IPS DF 4.7 (cell line): Measurements from ENCODE around the gene KIAA1958.
"Not testable (repeated sequence)": the region's sequence is repeated elsewhere in the genome, so short reads cannot be mapped to it uniquely, and the experiment has no call there.

ENCODE experiments used
- DNase-seq: peaks from one replicate; pipeline ENCODE4 v3.0.0-alpha.2; 2013; ENCODE audit warnings: low spot score; ENCODE audit errors: extremely low read depth

Gene KIAA1958

DNA sequence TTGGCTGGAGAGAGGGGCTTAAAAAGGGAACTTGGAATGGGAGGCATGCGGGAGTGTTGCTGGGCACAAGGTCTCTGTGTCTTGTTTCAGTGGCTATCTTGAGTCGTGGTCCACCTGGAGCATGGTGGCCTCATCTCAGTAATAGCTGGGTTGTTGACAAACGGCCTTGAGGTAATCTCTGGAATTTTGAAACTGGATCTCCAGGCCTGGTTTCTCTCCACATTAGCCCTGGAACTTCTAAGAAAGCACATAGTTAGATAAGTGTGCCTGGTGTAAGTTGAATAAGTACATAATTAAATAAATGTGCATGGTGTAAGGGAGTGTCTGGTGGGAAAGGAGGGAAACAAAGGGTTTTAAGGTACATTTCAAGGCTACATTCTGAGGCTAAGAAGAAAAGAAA lies 169.0 kb downstream of the KIAA1958 start:
- DNase-seq: no peak

- no peak for DNase-seq
Observed at GRCh38 chr9:112659906-112660305, 173.3 kb downstream of the KIAA1958 start.

DNA sequence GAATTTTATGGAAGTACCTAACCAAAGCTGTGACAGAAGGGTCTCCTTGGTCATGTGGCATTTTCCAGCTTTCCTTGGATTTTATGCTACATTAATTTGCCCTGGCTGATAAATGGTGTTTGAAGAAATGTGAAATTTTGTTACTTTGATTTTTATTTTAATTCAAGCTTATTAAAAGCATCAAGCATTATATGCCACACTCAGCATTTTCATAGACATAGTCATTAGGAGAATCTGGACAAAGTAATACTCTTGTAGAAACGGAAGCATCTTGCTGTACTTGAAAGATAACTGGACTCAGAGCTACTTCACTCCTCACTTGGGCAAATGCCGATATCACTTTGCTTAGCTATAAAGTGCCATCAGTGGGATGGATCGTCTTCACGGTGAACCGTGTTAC lies 177.1 kb downstream of the KIAA1958 start:
- no peak for DNase-seq

DNA sequence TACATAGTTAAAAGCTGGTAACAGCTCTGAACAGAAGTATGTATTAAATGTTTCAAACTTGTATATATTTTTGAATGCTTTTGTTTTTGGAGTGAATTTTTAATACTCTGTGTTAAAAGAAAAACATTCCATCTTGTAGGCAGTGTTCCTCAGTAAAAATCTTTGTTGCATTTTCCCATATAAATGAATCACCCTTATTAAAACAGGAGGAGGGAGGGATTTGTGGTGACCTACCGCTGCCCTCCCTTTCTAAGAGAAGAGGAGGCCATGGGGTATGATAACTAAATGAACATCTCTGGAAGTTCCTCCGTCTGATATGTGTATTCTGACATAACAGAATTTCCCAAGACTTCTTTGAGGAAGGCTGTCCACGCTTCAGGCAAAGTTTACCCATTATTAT lies 177.9 kb downstream of the KIAA1958 start:
- DNase-seq: no peak

GRCh38 chr9:112665347-112665746 lies 178.7 kb downstream of the KIAA1958 start:
- no peak for DNase-seq

DNA sequence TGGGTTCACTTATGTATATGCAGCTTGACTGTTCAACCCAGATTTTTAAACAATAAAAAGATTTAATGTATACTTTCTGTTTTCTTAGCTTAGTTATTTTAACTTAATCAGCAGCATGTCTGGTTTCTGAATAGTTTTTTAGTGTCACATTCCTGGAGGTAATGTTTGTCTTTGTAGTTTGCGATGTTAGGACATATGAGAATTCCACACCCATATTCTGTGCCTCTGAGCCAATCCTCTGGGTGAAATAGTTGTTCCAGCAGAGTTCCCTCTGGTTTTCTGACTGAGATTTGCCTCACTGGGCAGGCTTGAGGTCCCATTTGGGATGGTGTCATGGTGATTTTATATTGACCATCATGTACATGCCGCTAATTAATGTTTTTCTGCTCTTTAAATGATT lies 182.7 kb downstream of the KIAA1958 start:
- no peak for DNase-seq

- no peak for DNase-seq
Observed at GRCh38 chr9:112670991-112671625, 184.5 kb downstream of the KIAA1958 start.

DNA sequence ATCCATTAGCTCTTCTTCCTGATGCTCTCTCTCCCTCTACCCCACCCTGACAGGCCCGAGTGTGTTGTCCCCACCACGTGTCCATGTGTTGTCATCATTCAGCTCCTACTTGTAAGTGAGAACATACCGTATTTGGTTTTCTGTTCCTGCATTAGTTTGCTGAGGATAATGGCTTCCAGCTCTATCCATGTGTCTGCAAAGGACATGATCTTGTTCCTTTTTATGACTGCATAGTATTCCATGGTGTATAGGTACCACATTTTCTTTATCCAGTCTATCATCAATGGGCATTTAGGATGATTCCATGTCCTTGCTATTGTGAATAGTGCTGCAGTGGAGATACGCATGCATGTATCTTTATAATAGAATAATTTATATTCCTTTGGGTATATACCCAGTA lies 186.6 kb downstream of the KIAA1958 start:
- not testable (repeated sequence) for DNase-seq

GRCh38 chr9:112677040-112677439 lies 190.4 kb downstream of the KIAA1958 start:
- no peak for DNase-seq

GRCh38 chr9:112680731-112681402 lies 194.2 kb downstream of the KIAA1958 start:
- no peak for DNase-seq

GRCh38 chr9:112689161-112689740 lies 202.6 kb downstream of the KIAA1958 start:
- DNase-seq: no peak

GRCh38 chr9:112694706-112695555 lies 208.3 kb downstream of the KIAA1958 start:
- no peak for DNase-seq

- no peak for DNase-seq
Observed at GRCh38 chr9:112696461-112696860, 209.8 kb downstream of the KIAA1958 start.

DNA sequence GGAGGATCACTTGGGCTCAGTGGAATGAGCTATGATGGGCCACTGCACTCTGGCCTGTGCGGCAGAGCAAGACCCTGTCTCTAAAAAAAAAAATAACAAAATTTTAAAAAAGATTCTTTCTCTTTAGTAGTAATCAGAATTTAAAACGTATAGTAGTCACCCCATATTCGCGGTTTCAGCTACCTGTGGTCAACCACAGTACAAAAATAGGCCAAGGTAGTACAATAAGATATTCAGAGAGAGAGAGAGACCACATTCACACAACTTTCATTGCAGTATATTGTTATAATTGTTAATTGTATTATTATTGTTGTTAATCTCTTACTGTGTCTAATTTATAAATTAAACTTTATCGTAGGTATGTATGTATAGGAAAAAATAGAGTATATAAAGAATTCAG lies 212.6 kb downstream of the KIAA1958 start:
- DNase-seq: no peak

DNA sequence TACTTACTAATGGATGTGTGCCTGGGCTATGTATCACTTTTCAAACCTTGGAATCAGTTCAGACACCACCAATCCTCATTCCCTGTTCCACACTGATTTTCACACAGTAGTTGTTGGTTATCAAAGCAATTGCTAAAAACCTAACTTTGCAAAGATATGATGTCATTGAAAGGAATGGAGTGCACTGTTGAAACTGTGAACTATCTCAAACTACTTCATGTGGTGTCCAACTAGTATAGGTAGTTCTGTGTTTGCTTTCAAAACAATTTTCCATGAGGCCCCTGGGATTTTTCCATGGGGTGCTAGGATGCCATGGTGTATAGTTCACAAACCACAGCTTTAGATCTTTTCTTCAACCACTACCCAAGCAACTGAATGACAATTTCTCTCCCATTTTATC lies 213.5 kb downstream of the KIAA1958 start:
- DNase-seq: no peak

DNA sequence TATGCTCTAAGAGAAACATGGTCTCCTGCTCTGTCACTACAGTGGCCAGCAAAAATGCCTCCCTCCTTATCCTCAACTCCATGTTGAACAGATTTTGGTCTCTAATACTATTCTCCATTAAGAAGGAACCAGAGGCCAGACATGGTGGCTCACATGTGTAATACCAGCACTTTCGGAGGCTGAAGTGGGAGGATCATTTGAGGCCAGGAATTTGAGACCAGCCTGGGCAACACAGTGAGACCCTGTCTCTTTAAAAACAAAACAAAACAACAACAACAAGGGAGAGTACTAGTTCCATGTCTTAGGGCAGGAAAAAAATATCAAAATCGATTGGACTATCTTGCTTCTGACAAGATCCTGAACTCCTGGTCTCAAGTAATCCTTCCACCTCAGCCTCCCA lies 216.7 kb downstream of the KIAA1958 start:
- no peak for DNase-seq

DNA sequence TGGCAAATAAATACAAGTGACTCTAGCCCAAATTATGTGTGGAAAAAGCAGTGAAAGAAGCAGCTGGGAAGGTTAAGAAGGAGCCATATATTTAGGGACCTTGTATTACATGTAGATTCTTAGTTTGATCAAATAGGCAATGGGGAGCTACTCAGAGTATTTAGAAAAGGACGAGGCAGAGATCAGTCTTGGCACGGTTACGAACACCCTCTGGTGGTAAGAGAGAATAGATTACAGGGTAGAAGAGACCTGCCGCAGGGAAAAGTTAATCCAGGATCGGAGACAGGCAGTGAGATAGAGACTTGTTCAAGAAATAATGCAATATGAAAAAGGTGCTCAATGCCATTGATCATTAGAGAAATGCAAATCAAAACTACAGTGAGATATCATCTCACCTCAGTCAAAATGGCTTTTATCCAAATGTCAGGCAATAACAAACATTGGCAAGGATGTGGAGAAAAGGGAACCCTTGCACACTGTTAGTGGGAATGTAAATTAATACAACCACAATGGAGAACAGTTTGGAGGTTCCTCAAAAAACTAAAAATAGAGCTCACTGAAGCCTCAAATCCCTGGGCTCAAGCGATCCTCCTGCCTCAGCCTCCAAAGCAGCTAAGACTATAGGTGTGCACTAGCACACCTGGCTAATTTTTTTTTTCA lies 219.3 kb downstream of the KIAA1958 start:
- no peak for DNase-seq

GRCh38 chr9:112711050-112711689 lies 224.5 kb downstream of the KIAA1958 start:
- DNase-seq: no peak

GRCh38 chr9:112712678-112713077 lies 226.1 kb downstream of the KIAA1958 start:
- no peak for DNase-seq

DNA sequence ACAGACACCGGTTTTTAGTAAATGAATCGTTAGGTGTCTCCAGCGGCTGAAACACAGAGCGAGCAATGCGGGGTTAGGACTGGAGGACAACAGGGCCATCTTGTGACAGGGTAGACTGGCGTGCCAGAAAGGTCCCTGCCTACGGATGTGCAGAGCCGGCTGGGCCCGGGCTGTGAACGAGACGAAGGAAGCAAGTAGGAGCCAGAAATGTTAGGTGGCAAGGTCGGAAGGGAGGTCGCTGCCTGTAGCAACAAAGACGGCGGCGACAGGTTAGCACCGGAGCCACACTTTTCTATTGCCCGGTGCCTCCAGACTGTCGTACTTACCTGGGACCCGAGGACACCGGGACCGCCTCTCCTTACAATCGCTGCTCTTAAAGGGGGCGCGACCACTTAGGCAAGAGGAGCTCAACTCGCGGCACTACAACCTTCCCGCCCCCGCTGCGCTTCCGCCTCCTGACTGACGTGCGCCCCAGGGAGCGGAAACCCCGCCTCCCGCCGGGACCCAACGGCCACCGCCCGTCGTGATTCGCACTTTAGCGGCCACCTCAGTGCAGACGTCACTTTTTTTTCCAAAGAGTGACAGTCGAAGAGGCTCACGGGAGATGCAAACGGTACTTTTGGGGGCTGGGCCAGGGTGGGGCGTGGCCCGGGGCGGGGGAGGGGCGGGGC lies 231.2 kb downstream of the KIAA1958 start, which contains the start of gene INIP:
Gene INIP, minus strand, starts transcription at position 457 of the 671 bp plus-strand sequence. CDS start 1,632 bp downstream, outside the sequence.
- peak; percentile 84 for DNase-seq
